GM12864 (cell line): ENCODE results near the gene ABHD13.
A peak's percentile ranks its signal among the peaks of the same experiment; 100 is the strongest.

ENCODE experiments used
- DNase-seq: peaks from one replicate; pipeline ENCODE4 v3.0.0-alpha.2; 2011; ENCODE audit warnings: low read depth
- H3K4me3 ChIP-seq: 2 replicates; pipeline ENCODE4 v1.5.1; 2011; ENCODE audit warnings: mild to moderate bottlenecking, low read depth, low read length, control low read depth
- TF ChIP-seq, protein P1 (sequence below): IDR thresholded peaks from 2 replicates; pipeline ENCODE4 v1.5.1; 2011; ENCODE audit warnings: low read depth, mild to moderate bottlenecking, moderate library complexity, low read length, control low read depth, inconsistent platforms; ENCODE audit errors: missing control alignments

The ABHD13 gene

DNA sequence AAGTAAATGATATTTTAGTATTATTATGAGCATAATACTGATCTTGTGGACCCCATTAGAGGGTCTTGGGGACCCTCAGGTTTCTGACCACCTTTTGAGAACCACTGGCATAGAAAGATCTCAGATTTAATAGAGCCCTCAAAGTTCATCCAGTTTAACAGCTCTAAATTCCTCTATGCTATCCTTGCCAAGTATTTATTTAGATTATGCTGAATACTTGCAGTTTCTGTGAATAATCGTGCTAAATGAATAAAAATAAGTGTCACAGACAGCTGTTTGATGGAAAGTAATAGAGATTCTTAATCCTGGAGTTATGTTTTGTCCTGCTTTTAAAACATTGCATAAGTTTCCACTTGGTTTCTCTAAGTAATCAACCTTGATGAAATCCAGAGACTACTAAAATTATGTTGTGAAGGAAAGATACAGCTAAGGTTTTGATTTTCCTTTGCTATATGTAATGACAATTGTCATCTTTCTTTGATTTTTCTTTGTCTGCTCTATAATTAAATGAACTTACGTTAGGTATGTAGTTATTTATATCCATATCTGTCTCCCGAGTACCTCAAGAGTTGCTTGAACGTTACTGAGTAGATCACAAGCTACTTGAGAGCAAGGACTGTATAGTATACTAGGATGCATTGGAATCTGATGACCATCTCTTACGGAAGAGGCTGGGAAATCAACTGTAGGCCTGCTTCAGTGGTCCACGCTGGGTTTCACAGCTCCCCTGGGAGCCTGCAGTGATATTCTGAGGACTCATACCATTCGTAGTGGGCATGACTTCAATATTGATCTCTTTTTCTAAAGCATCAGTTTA, 5.7 kb downstream of the ABHD13 start:
- DNase-seq: no peak
- no peak overlapping the region for H3K4me3 ChIP-seq
- TF ChIP-seq, protein P1, sequence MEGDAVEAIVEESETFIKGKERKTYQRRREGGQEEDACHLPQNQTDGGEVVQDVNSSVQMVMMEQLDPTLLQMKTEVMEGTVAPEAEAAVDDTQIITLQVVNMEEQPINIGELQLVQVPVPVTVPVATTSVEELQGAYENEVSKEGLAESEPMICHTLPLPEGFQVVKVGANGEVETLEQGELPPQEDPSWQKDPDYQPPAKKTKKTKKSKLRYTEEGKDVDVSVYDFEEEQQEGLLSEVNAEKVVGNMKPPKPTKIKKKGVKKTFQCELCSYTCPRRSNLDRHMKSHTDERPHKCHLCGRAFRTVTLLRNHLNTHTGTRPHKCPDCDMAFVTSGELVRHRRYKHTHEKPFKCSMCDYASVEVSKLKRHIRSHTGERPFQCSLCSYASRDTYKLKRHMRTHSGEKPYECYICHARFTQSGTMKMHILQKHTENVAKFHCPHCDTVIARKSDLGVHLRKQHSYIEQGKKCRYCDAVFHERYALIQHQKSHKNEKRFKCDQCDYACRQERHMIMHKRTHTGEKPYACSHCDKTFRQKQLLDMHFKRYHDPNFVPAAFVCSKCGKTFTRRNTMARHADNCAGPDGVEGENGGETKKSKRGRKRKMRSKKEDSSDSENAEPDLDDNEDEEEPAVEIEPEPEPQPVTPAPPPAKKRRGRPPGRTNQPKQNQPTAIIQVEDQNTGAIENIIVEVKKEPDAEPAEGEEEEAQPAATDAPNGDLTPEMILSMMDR: no peak

DNA sequence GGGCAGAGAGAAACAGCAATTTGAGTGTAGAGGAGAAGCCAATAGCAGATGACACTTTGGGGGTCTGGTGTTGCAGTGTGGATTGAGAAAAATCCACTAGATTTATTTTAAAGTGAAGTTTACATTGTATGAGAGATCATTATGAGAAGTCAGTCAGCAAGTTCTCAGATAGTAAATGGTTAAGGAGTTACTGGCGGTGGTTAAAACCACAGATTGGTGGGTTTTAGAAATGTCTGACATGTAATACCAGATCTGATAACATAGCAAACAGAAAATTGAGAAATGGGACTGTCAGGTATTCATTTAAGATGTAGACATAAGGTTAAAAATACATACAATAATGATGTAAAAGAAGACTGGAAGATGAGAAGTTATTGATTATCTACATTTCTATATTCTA, 7.2 kb downstream of the ABHD13 start:
- DNase-seq: no peak
- H3K4me3 ChIP-seq: no peak overlapping the region
- TF ChIP-seq, protein P1: no peak

- no peak overlapping the region for H3K4me3 ChIP-seq
- DNase-seq: no peak
Observed at GRCh38 chr13:108226184-108226583, 8.0 kb downstream of the ABHD13 start.

GRCh38 chr13:108227651-108228272, 9.6 kb downstream of the ABHD13 start:
- no peak for DNase-seq
- TF ChIP-seq, protein P1: peak; percentile 53
- H3K4me3 ChIP-seq: no peak overlapping the region

More at GRCh38 chr13:108226184-108226583, 8.0 kb downstream of the ABHD13 start:
- TF ChIP-seq, protein P1: no peak

DNA sequence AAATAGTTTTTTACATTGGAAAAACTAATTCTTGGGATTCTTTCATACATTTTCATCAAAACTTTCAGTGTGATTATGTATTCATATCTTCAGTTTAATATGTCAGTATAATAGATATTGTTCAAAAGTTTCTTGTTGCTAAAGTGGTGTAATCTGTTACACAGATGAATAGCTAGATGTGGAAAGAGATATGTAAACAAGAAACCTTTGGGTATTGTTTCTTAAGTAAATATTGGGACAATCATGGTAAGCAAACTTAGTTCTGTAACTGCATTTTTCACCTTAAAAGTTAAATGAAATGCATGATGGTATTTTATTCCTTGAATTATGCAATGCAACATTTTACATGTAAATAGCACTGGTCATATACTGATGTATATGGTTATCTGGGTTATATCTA, 12.2 kb downstream of the ABHD13 start:
- no peak overlapping the region for H3K4me3 ChIP-seq
- TF ChIP-seq, protein P1: no peak
- no peak for DNase-seq

GRCh38 chr13:108249150-108249549, 31.0 kb downstream of the ABHD13 start:
- TF ChIP-seq, protein P1: no peak
- H3K4me3 ChIP-seq: no peak overlapping the region
- DNase-seq: no peak

GRCh38 chr13:108257248-108257647, 39.1 kb downstream of the ABHD13 start:
- TF ChIP-seq, protein P1: no peak
- DNase-seq: no peak
- H3K4me3 ChIP-seq: no peak overlapping the region
